Measurements from ENCODE around the gene TEKT5.
"Not testable (repeated sequence)": the region's sequence is repeated elsewhere in the genome, so short reads cannot be mapped to it uniquely, and the experiment has no call there.

DNA sequence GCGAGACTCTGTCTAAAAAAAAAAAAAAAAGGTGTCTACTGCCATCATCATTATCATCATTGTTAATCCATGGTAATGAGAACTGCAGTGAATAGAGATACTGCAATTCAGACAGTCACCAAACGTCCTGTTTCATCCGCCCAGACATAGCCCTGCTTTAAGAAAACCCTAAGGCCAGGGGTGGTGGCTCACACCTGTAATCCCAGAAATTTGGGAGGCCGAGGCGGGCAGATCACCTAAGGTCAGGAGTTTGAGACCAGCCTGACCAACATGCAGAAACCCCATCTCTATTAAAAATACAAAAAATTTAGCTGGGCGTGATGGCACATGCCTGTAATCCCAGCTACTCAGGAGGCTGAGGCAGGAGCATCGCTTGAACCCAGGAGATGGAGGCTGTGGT lies 15.3 kb downstream of the TEKT5 start:
- not testable (repeated sequence) for TF ChIP-seq CTCF (IDR thresholded peaks at IDR 0.05; ENCODE audit: low read length); EZH2 (optimal IDR thresholded peaks at IDR 0.05; ENCODE audit: low read depth, low read length)
